BLaER1 (cell line): ENCODE results near the gene CSTF2T.

Experiments
- H3K27ac ChIP-seq: shearing (Covaris generic); formaldehyde crosslinking; 2 replicates; pipeline ENCODE4 v1.8.1; 2022
- H3K27me3 ChIP-seq: shearing (Covaris generic); formaldehyde crosslinking; 2 replicates; pipeline ENCODE4 v1.8.1; 2022
- H3K36me3 ChIP-seq: shearing (Covaris generic); formaldehyde crosslinking; 2 replicates; pipeline ENCODE4 v1.8.1; 2022
- H3K4me1 ChIP-seq: shearing (Covaris generic); formaldehyde crosslinking; 2 replicates; pipeline ENCODE4 v1.8.1; 2022
- H3K4me2 ChIP-seq: shearing (Covaris generic); formaldehyde crosslinking; 2 replicates; pipeline ENCODE4 v1.8.1; 2022
- H3K4me3 ChIP-seq: shearing (Covaris generic); formaldehyde crosslinking; 2 replicates; pipeline ENCODE4 v1.8.1; 2022
- H3K9ac ChIP-seq: shearing (Covaris generic); formaldehyde crosslinking; 2 replicates; pipeline ENCODE4 v1.8.1; 2022
- H3K9me3 ChIP-seq: shearing (Covaris generic); formaldehyde crosslinking; 2 replicates; pipeline ENCODE4 v1.8.1; 2022
- H4K20me1 ChIP-seq: shearing (Covaris generic); formaldehyde crosslinking; 2 replicates; pipeline ENCODE4 v1.8.1; 2022
- Cebpa-rat ChIP-seq: shearing (Covaris generic); IDR thresholded peaks from 2 replicates; pipeline ENCODE4 v1.8.1; 2022

Gene CSTF2T

GRCh38 chr10:51656503-51656902 is 42.9 kb downstream of the CSTF2T start:
- Histone ChIP-seq H3K36me3 (no peaks in the 10 kb centered on the region), H3K9me3 (no peaks in the 10 kb centered on the region), H4K20me1 (no peaks in the 10 kb centered on the region), H3K4me1 (no peaks in the 10 kb centered on the region), H3K4me3 (no peak overlapping the region), H3K4me2 (no peak overlapping the region), H3K27ac (no peak overlapping the region), H3K9ac (no peak overlapping the region), H3K27me3 (no peaks in the 10 kb centered on the region)
- TF ChIP-seq Cebpa-rat, result no peak

GRCh38 chr10:51654918-51655317 is 44.5 kb downstream of the CSTF2T start:
- TF ChIP-seq Cebpa-rat, result no peak
- Histone ChIP-seq H3K27ac (no peak overlapping the region), H3K36me3 (no peaks in the 10 kb centered on the region), H3K4me2 (no peak overlapping the region), H4K20me1 (no peaks in the 10 kb centered on the region), H3K9me3 (no peaks in the 10 kb centered on the region), H3K4me3 (no peak overlapping the region), H3K27me3 (no peaks in the 10 kb centered on the region), H3K4me1 (no peaks in the 10 kb centered on the region), H3K9ac (no peak overlapping the region)

- TF ChIP-seq Cebpa-rat, result no peak
- H3K36me3 ChIP-seq, result no peaks in the 10 kb centered on the region
- no peaks in the 10 kb centered on the region for H4K20me1 ChIP-seq
- H3K4me2 ChIP-seq, result no peak overlapping the region
- H3K9ac ChIP-seq, result no peak overlapping the region
- H3K4me1 ChIP-seq, result no peaks in the 10 kb centered on the region
- H3K27ac ChIP-seq, result no peak overlapping the region
- no peak overlapping the region for H3K4me3 ChIP-seq
- H3K9me3 ChIP-seq, result no peaks in the 10 kb centered on the region
- no peaks in the 10 kb centered on the region for H3K27me3 ChIP-seq
Observed at GRCh38 chr10:51653025-51653424, 46.4 kb downstream of the CSTF2T start.

GRCh38 chr10:51651063-51651462 is 48.3 kb downstream of the CSTF2T start:
- H3K27me3 ChIP-seq, result no peaks in the 10 kb centered on the region
- H3K27ac ChIP-seq, result no peak overlapping the region
- no peaks in the 10 kb centered on the region for H3K9me3 ChIP-seq
- no peaks in the 10 kb centered on the region for H4K20me1 ChIP-seq
- TF ChIP-seq Cebpa-rat, result no peak
- no peak overlapping the region for H3K9ac ChIP-seq
- no peaks in the 10 kb centered on the region for H3K4me1 ChIP-seq
- no peaks in the 10 kb centered on the region for H3K36me3 ChIP-seq
- no peak overlapping the region for H3K4me3 ChIP-seq
- no peak overlapping the region for H3K4me2 ChIP-seq

GRCh38 chr10:51649064-51649463 is 50.3 kb downstream of the CSTF2T start:
- no peak for TF ChIP-seq Cebpa-rat
- H3K4me3 ChIP-seq, result no peak overlapping the region
- no peaks in the 10 kb centered on the region for H3K27me3 ChIP-seq
- no peaks in the 10 kb centered on the region for H4K20me1 ChIP-seq
- H3K9me3 ChIP-seq, result no peaks in the 10 kb centered on the region
- no peak overlapping the region for H3K27ac ChIP-seq
- no peaks in the 10 kb centered on the region for H3K36me3 ChIP-seq
- no peak overlapping the region for H3K9ac ChIP-seq
- H3K4me1 ChIP-seq, result no peaks in the 10 kb centered on the region
- no peak overlapping the region for H3K4me2 ChIP-seq
